Fibroblast of the aortic adventitia (primary cell): ENCODE measurements around the gene TMEM245. TPM values are rescaled to one million over a fixed set of nuclear protein-coding genes. Genes with fewer than 3 reads are reported as not detected.
"Not testable (repeated sequence)": the region's sequence is repeated elsewhere in the genome, so short reads cannot be mapped to it uniquely, and the experiment has no call there.

ENCODE experiments used
- DNase-seq: peaks from one replicate; pipeline ENCODE4 v3.0.0-alpha.2; 2010; ENCODE audit warnings: low read depth
- H3K4me3 ChIP-seq: 2 replicates; pipeline ENCODE4 v1.5.1; 2011; ENCODE audit warnings: low read depth, mild to moderate bottlenecking, control low read depth, low read length, moderate library complexity
- small RNA-seq: library from RNA; depleted of rRNA; stranded (forward); fragments of <200 nt; gene quantifications from one replicate; pipeline ENCODE3, GENCODE V24; 2012
- total RNA-seq: library from RNA; depleted of rRNA; stranded (reverse); fragments of >200 nt; gene quantifications from 2 replicates; pipeline ENCODE4 v1.2.3, GENCODE V29; 2012; ENCODE audit warnings: low replicate concordance
- TF ChIP-seq, protein P1 (sequence below): IDR thresholded peaks from 2 replicates; pipeline ENCODE4 v1.5.1; 2011; ENCODE audit warnings: mild to moderate bottlenecking, low read length, control low read depth, inconsistent platforms; ENCODE audit not compliant: insufficient read depth

Gene TMEM245
- total RNA-seq, 1 donor: 51.2 TPM

DNA sequence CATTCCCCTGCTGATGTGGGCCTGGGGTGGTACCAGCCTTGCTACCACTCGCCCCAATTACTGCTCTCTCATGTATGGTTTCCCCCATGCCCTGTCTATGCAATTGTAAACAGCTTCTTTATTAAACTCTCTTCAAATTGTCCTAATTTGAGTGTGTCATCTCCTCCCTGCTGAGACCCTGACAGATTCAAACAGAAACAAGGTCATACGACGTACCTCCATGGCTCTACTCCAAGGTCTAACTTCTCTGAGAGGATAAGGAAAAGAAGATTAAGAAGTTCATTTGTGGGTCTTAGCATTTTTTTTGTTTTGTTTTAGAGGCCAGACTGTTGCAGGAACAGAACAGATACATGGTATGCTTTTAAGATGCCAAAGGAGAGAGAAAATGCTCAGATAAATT, 147.6 kb downstream of the TMEM245 start:
- no peak for DNase-seq
- no peak overlapping the region for H3K4me3 ChIP-seq
- TF ChIP-seq, protein P1, sequence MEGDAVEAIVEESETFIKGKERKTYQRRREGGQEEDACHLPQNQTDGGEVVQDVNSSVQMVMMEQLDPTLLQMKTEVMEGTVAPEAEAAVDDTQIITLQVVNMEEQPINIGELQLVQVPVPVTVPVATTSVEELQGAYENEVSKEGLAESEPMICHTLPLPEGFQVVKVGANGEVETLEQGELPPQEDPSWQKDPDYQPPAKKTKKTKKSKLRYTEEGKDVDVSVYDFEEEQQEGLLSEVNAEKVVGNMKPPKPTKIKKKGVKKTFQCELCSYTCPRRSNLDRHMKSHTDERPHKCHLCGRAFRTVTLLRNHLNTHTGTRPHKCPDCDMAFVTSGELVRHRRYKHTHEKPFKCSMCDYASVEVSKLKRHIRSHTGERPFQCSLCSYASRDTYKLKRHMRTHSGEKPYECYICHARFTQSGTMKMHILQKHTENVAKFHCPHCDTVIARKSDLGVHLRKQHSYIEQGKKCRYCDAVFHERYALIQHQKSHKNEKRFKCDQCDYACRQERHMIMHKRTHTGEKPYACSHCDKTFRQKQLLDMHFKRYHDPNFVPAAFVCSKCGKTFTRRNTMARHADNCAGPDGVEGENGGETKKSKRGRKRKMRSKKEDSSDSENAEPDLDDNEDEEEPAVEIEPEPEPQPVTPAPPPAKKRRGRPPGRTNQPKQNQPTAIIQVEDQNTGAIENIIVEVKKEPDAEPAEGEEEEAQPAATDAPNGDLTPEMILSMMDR: no peak

GRCh38 chr9:108971392-108971791, 148.4 kb downstream of the TMEM245 start:
- not testable (repeated sequence) for DNase-seq, H3K4me3 ChIP-seq

- TF ChIP-seq, protein P1: no peak
- DNase-seq: no peak
- no peak overlapping the region for H3K4me3 ChIP-seq
These were observed 151.8 kb downstream of the TMEM245 start for GRCh38 chr9:108967916-108968315.

Small RNA genes within 50 kb of the gene (small RNA-seq; reads per million reads assigned to genes)
- gene MIR32 (3.3 reads per million, percentile 82 among the genes with 10 or more reads in this experiment), gene RF00019 (not detected)

Other genes with a start within 250 kb of the TMEM245 start
- 18.3 and 32.3 TPM in 2 replicates for gene ELP1, start 185.8 kb downstream of the TMEM245 start, total RNA-seq
- gene ABITRAM, start 185.5 kb downstream of the TMEM245 start, total RNA-seq: 16.3 and 22.0 TPM in 2 replicates
- gene CTNNAL1, start 106.4 kb downstream of the TMEM245 start, total RNA-seq: 89.8 and 106 TPM in 2 replicates
- gene FRRS1L, start 47.3 kb upstream of the TMEM245 start, total RNA-seq: 0.08 and 0.18 TPM in 2 replicates
- 0.08 and 1.8 TPM in 2 replicates for gene EPB41L4B, start 201.1 kb upstream of the TMEM245 start, total RNA-seq